ENCODE results near the gene PAX7. TPM values are rescaled to one million over a fixed set of nuclear protein-coding genes. Genes with fewer than 3 reads are reported as not detected.

The PAX7 gene
- total and polyA plus RNA-seq, 2 experiments from 2014 or later: 0.03 TPM; not detected in 1

DNA sequence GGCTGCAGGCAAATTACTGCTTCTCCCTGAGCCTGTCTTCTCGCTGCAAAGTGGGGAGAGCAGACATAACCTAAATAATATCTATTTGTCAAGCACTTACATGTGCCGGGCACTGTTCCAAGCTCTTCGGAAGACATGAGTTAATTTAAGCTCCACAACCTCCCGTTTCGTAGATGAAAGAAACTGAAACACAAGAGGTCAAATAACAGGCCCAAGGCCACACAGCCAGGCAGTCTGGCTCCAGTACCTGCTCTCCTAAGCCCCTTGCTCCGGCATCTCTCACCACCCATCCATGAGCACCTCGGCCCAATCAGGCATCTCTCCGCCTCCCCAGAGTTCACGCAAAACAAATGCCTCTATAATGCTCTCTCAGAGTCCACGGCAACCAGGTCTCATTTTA lies 163.4 kb downstream of the PAX7 start:
- H3K4me2 ChIP-seq: peak overlapping the region; percentile 6; the same call in 1 of the 2 replicates
- Mint-ChIP-seq H3K27me3 (ENCODE audit: insufficient read depth, low read depth, poor library complexity) (peaks cover 20% of the 10 kb centered on the region), H3K9me3 (no peaks in the 10 kb centered on the region), H3K36me3 (ENCODE audit: low read depth) (no peaks in the 10 kb centered on the region), H3K27ac (peak overlapping the region; percentile 36; the same call in 1 of the 2 replicates), H3K4me1 (peaks cover 18% of the 10 kb centered on the region), H3K4me3 (no peak overlapping the region; the same call in 2 of the 3 replicates)
- H4K20me1 ChIP-seq (replicated peaks; ENCODE audit: insufficient read depth): no peaks in the 10 kb centered on the region
- no peak overlapping the region for H3K4me3 ChIP-seq
- ATAC-seq: peak; percentile 30
- H3K36me3 ChIP-seq (ENCODE audit: insufficient read depth): no peaks in the 10 kb centered on the region
- H3F3A ChIP-seq (replicated peaks; ENCODE audit: low read depth): 0 out of 2 replicates have a peak, but pooled peaks cover 2% of the 10 kb centered on the region
- H3K4me1 ChIP-seq (ENCODE audit: insufficient read depth): peaks cover 10% of the 10 kb centered on the region
- DNase-seq (ENCODE audit: low spot score): no peak
- TF ChIP-seq, protein P1, sequence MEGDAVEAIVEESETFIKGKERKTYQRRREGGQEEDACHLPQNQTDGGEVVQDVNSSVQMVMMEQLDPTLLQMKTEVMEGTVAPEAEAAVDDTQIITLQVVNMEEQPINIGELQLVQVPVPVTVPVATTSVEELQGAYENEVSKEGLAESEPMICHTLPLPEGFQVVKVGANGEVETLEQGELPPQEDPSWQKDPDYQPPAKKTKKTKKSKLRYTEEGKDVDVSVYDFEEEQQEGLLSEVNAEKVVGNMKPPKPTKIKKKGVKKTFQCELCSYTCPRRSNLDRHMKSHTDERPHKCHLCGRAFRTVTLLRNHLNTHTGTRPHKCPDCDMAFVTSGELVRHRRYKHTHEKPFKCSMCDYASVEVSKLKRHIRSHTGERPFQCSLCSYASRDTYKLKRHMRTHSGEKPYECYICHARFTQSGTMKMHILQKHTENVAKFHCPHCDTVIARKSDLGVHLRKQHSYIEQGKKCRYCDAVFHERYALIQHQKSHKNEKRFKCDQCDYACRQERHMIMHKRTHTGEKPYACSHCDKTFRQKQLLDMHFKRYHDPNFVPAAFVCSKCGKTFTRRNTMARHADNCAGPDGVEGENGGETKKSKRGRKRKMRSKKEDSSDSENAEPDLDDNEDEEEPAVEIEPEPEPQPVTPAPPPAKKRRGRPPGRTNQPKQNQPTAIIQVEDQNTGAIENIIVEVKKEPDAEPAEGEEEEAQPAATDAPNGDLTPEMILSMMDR (conservative IDR thresholded peaks at IDR 0.05; ENCODE audit: low read depth in 2 of 2): no peak
- TF ChIP-seq NANOG (IDR thresholded peaks at IDR 0.05; ENCODE audit: borderline replicate concordance): no peak
- H2AFZ ChIP-seq: peak overlapping the region; percentile 96
- no peak overlapping the region for H3K27ac ChIP-seq (ENCODE audit: low read depth)
- no peaks in the 10 kb centered on the region for H3K27me3 ChIP-seq (ENCODE audit: insufficient read depth)
- no peaks in the 10 kb centered on the region for H3K79me2 ChIP-seq (replicated peaks; ENCODE audit: insufficient read depth)
- H3K9me2 ChIP-seq (ENCODE audit: insufficient read depth): no peaks in the 10 kb centered on the region

DNA sequence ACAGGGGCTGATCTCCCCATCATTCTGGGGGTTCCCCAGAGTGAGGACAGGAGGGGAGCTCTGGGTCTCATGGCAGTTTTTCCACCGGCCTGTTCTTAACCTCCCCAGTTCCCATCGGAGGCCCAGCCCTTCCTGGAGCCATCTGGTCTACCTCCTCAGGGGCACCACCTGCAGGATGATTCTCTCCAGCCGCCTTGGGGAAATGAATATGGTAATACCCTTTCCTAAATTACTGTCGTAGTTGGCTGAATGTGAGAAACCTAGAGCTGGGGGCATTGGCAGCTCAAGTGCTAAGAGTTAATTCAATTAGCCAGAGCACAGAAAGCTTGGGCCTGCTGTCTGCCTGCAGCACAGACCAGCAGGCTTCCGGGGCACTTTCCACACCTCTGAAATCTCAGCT lies 163.9 kb downstream of the PAX7 start:
- Histone ChIP-seq H3K79me2 (replicated peaks; ENCODE audit: insufficient read depth) (no peaks in the 10 kb centered on the region), H3F3A (replicated peaks; ENCODE audit: low read depth) (0 out of 2 replicates have a peak, but pooled peaks cover 2% of the 10 kb centered on the region), H3K4me2 (peak overlapping the region; percentile 6; the same call in 1 of the 2 replicates), H3K4me3 (no peak overlapping the region), H3K9me2 (ENCODE audit: insufficient read depth) (no peaks in the 10 kb centered on the region), H3K4me1 (ENCODE audit: insufficient read depth) (peaks cover 10% of the 10 kb centered on the region), H3K27ac (ENCODE audit: low read depth) (no peak overlapping the region), H3K36me3 (ENCODE audit: insufficient read depth) (no peaks in the 10 kb centered on the region), H4K20me1 (replicated peaks; ENCODE audit: insufficient read depth) (no peaks in the 10 kb centered on the region), H3K27me3 (ENCODE audit: insufficient read depth) (no peaks in the 10 kb centered on the region), H2AFZ (peak overlapping the region; percentile 96)
- Mint-ChIP-seq H3K36me3 (ENCODE audit: low read depth) (no peaks in the 10 kb centered on the region), H3K27me3 (ENCODE audit: insufficient read depth, low read depth, poor library complexity) (peaks cover 20% of the 10 kb centered on the region), H3K4me3 (no peak overlapping the region; the same call in 2 of the 3 replicates), H3K4me1 (peaks cover 18% of the 10 kb centered on the region), H3K9me3 (no peaks in the 10 kb centered on the region), H3K27ac (peak overlapping the region; percentile 36; the same call in 1 of the 2 replicates)
- ATAC-seq: peak; percentile 93
- no peak for TF ChIP-seq ZNF114 (CRISPR knock-in tag; IDR thresholded peaks at IDR 0.05)
- TF ChIP-seq, protein P2, sequence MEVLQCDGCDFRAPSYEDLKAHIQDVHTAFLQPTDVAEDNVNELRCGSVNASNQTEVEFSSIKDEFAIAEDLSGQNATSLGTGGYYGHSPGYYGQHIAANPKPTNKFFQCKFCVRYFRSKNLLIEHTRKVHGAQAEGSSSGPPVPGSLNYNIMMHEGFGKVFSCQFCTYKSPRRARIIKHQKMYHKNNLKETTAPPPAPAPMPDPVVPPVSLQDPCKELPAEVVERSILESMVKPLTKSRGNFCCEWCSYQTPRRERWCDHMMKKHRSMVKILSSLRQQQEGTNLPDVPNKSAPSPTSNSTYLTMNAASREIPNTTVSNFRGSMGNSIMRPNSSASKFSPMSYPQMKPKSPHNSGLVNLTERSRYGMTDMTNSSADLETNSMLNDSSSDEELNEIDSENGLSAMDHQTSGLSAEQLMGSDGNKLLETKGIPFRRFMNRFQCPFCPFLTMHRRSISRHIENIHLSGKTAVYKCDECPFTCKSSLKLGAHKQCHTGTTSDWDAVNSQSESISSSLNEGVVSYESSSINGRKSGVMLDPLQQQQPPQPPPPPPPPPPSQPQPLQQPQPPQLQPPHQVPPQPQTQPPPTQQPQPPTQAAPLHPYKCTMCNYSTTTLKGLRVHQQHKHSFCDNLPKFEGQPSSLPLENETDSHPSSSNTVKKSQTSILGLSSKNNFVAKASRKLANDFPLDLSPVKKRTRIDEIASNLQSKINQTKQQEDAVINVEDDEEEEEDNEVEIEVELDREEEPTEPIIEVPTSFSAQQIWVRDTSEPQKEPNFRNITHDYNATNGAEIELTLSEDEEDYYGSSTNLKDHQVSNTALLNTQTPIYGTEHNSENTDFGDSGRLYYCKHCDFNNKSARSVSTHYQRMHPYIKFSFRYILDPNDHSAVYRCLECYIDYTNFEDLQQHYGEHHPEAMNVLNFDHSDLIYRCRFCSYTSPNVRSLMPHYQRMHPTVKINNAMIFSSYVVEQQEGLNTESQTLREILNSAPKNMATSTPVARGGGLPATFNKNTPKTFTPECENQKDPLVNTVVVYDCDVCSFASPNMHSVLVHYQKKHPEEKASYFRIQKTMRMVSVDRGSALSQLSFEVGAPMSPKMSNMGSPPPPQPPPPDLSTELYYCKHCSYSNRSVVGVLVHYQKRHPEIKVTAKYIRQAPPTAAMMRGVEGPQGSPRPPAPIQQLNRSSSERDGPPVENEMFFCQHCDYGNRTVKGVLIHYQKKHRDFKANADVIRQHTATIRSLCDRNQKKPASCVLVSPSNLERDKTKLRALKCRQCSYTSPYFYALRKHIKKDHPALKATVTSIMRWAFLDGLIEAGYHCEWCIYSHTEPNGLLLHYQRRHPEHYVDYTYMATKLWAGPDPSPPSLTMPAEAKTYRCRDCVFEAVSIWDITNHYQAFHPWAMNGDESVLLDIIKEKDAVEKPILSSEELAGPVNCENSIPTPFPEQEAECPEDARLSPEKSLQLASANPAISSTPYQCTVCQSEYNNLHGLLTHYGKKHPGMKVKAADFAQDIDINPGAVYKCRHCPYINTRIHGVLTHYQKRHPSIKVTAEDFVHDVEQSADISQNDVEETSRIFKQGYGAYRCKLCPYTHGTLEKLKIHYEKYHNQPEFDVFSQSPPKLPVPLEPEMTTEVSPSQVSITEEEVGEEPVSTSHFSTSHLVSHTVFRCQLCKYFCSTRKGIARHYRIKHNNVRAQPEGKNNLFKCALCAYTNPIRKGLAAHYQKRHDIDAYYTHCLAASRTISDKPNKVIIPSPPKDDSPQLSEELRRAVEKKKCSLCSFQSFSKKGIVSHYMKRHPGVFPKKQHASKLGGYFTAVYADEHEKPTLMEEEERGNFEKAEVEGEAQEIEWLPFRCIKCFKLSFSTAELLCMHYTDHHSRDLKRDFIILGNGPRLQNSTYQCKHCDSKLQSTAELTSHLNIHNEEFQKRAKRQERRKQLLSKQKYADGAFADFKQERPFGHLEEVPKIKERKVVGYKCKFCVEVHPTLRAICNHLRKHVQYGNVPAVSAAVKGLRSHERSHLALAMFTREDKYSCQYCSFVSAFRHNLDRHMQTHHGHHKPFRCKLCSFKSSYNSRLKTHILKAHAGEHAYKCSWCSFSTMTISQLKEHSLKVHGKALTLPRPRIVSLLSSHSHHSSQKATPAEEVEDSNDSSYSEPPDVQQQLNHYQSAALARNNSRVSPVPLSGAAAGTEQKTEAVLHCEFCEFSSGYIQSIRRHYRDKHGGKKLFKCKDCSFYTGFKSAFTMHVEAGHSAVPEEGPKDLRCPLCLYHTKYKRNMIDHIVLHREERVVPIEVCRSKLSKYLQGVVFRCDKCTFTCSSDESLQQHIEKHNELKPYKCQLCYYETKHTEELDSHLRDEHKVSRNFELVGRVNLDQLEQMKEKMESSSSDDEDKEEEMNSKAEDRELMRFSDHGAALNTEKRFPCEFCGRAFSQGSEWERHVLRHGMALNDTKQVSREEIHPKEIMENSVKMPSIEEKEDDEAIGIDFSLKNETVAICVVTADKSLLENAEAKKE (CRISPR knock-in tag; IDR thresholded peaks at IDR 0.05): 0 out of 2 replicates have a peak, but pooled peaks have one; percentile 22
- TF ChIP-seq EZH2 (IDR thresholded peaks at IDR 0.05; ENCODE audit: low read depth, unreplicated experiment): no peak
- TF ChIP-seq STAT1 (IDR thresholded peaks at IDR 0.05; ENCODE audit: unreplicated experiment): no peak
- no peak for TF ChIP-seq ZNF331 (CRISPR knock-in tag; IDR thresholded peaks at IDR 0.05; ENCODE audit: low read depth)
- TF ChIP-seq, protein P1 (conservative IDR thresholded peaks at IDR 0.05; ENCODE audit: low read depth in 2 of 2): peak; percentile 59 to 64
- DNase-seq (ENCODE audit: low spot score): peak; percentile 87
